Glutamatergic neuron (in vitro differentiated cells): ENCODE data around the gene NDFIP2. TPM values are rescaled to one million over a fixed set of nuclear protein-coding genes. Genes with fewer than 3 reads are reported as not detected.

Experiments used
- DNase-seq: peaks from one replicate; pipeline ENCODE4 v3.0.0; 2022
- H3K27ac Mint-ChIP-seq: one replicate; pipeline ENCODE4 v1.8.0; 2020; ENCODE audit warnings: mild to moderate bottlenecking, mixed read lengths, inconsistent platforms; ENCODE audit not compliant: unreplicated experiment
- H3K27me3 Mint-ChIP-seq: one replicate; pipeline ENCODE4 v1.8.0; 2020; ENCODE audit warnings: mild to moderate bottlenecking, moderate library complexity, mixed read lengths, inconsistent platforms; ENCODE audit not compliant: unreplicated experiment
- H3K36me3 Mint-ChIP-seq: one replicate; pipeline ENCODE4 v1.8.0; 2020; ENCODE audit warnings: mild to moderate bottlenecking, mixed read lengths, inconsistent platforms; ENCODE audit not compliant: unreplicated experiment
- H3K4me1 Mint-ChIP-seq: one replicate; pipeline ENCODE4 v1.8.0; 2020; ENCODE audit warnings: mild to moderate bottlenecking, low read depth, mixed read lengths, inconsistent platforms; ENCODE audit not compliant: unreplicated experiment
- H3K4me3 Mint-ChIP-seq: one replicate; pipeline ENCODE4 v1.8.0; 2020; ENCODE audit warnings: mild to moderate bottlenecking, mixed read lengths, inconsistent platforms; ENCODE audit not compliant: unreplicated experiment
- H3K9me3 Mint-ChIP-seq: one replicate; pipeline ENCODE4 v1.8.0; 2020; ENCODE audit warnings: mild to moderate bottlenecking, moderate library complexity, mixed read lengths, inconsistent platforms; ENCODE audit not compliant: unreplicated experiment
- CTCF ChIP-seq: fragments of 200-600 bp; sonication (generic); IDR thresholded peaks from one replicate; pipeline ENCODE4 v1.5.0; 2021; ENCODE audit not compliant: partially characterized antibody, unreplicated experiment
- total RNA-seq: library from RNA; stranded (reverse); fragmentation: NEBNext Ultra II Directional; extraction: Animal tissue kit (Norgen Biotek cat#: 25700); gene quantifications from one replicate; pipeline ENCODE4 v1.2.1, GENCODE V29; 2021; ENCODE audit not compliant: unreplicated experiment

Gene NDFIP2
- total RNA-seq, 1 donor from 2014 or later: 35.6 TPM

DNA sequence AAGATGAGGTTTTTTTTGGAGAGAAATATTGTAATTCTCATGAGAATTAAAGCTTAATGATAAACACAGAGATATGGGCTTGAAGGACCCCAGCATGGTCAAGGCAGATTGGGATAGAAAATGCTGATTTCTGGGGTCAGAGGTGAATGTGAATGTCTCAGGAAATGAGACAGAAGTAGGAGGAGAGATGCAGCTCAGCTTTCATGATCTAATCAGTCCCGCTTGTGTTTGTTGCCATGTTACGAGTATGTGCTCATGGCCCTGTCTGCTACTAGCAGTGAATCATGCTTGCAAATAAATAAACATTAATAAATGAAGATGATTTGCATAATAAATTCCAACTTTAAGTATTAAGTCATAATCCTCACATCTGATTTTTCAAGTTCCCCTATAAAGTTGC is 23.0 kb upstream of the NDFIP2 start:
- Mint-ChIP-seq H3K27me3 (no peaks in the 10 kb centered on the region), H3K9me3 (no peaks in the 10 kb centered on the region), H3K36me3 (no peaks in the 10 kb centered on the region), H3K4me3 (no peak overlapping the region), H3K27ac (no peak overlapping the region), H3K4me1 (no peaks in the 10 kb centered on the region)
- DNase-seq: no peak
- no peak for TF ChIP-seq CTCF

DNA sequence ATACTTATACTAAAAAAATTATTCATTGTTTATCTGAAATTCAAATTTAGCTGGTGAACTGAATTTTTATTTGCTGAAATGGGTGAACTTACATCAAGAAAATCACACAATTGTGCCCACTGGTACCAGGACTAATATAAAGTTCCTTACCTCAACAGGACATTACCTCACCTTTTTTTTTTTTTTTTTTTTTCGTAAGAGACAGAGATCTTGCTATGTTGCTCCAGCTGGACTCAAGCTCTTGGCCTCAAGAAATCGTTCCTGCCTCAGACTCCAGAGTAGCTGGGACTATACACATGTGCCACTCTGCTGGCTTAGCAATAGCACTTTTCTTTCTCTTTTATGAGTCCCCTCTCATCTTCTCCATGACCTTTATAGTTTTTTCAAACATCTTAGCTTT is 22.5 kb upstream of the NDFIP2 start:
- H3K27ac Mint-ChIP-seq: no peak overlapping the region
- no peaks in the 10 kb centered on the region for H3K27me3 Mint-ChIP-seq
- TF ChIP-seq CTCF: no peak
- no peaks in the 10 kb centered on the region for H3K9me3 Mint-ChIP-seq
- no peaks in the 10 kb centered on the region for H3K4me1 Mint-ChIP-seq
- DNase-seq: no peak
- H3K36me3 Mint-ChIP-seq: no peaks in the 10 kb centered on the region
- H3K4me3 Mint-ChIP-seq: no peak overlapping the region

GRCh38 chr13:79459906-79460305 is 21.0 kb upstream of the NDFIP2 start:
- Mint-ChIP-seq H3K27me3 (no peaks in the 10 kb centered on the region), H3K4me3 (no peak overlapping the region), H3K4me1 (no peaks in the 10 kb centered on the region), H3K27ac (no peak overlapping the region), H3K9me3 (no peaks in the 10 kb centered on the region), H3K36me3 (no peaks in the 10 kb centered on the region)
- DNase-seq: no peak
- TF ChIP-seq CTCF: no peak

DNA sequence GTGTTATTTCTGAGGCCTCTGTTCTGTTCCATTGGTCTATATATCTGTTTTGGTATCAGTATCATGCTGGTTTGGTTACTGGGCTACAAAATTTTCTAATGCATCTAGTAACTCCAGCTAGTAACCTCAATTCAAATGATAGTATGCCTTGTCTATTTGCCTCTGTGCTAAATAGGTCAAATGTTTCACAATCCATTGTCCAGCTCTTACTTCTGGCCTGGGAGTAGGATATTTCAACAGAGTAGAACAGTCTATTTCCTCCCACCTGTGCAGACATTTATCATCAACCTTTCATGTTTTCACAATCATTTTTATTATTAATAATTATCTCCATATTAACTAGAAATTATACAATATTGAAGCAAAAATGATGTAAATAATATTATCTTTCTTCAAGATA is 18.1 kb upstream of the NDFIP2 start:
- no peak for TF ChIP-seq CTCF
- DNase-seq: no peak
- H3K9me3 Mint-ChIP-seq: no peaks in the 10 kb centered on the region
- H3K36me3 Mint-ChIP-seq: no peaks in the 10 kb centered on the region
- no peaks in the 10 kb centered on the region for H3K27me3 Mint-ChIP-seq
- no peak overlapping the region for H3K27ac Mint-ChIP-seq
- no peaks in the 10 kb centered on the region for H3K4me1 Mint-ChIP-seq
- H3K4me3 Mint-ChIP-seq: no peak overlapping the region

DNA sequence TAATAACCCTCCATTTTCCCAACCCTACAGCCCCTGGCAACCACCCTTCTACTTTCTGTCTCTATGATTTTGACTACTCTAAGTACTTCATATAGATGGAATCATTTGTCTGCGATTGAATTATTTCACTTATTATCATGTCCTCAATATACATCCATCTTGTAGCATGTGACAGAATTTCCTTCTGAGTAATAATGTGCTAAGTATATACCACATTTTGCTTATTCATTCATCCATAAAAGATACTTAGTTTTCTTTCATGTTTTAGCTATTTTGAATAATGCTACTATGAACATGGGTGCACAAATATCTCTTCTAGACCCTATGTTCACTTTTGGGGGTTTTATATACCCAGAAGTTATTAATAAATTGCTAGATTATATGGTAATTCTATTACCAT is 17.4 kb upstream of the NDFIP2 start:
- no peak overlapping the region for H3K4me3 Mint-ChIP-seq
- H3K4me1 Mint-ChIP-seq: no peaks in the 10 kb centered on the region

More for the DNA sequence above, 17.4 kb upstream of the NDFIP2 start:
- no peak overlapping the region for H3K27ac Mint-ChIP-seq
- no peaks in the 10 kb centered on the region for H3K9me3 Mint-ChIP-seq
- no peaks in the 10 kb centered on the region for H3K27me3 Mint-ChIP-seq
- no peak for DNase-seq
- no peak for TF ChIP-seq CTCF
- H3K36me3 Mint-ChIP-seq: no peaks in the 10 kb centered on the region
